H1 (cell line): ENCODE data around the gene RFX3.

Experiments
- CBX5 ChIP-seq: fragments of 300-800, 300-1000 bp; sonication (generic); IDR thresholded peaks from 2 replicates; pipeline ENCODE4 v1.7.1; 2016; ENCODE audit warnings: antibody characterized with exemption, low read length, low read depth
- POLR2A ChIP-seq, 2 experiments: IDR thresholded peaks; 1 replicate in 1 of 2; 2 replicates in 1 of 2; pipeline ENCODE4 v1.6.1; 2011; ENCODE audit warnings: low read depth in 2 of 2, low read length in 2 of 2, mild to moderate bottlenecking in 2 of 2; ENCODE audit errors: control extremely low read depth in 1 of 2
- TF ChIP-seq, protein P1 (sequence below), 3 experiments: IDR thresholded peaks; 1 replicate in 2 of 3; 2 replicates in 1 of 3; pipeline versions ENCODE4 v1.5.1 to v1.6.1; 2011; ENCODE audit warnings: low read length in 3 of 3, mild to moderate bottlenecking in 3 of 3, inconsistent platforms in 2 of 3, low read depth in 1 of 3, moderate library complexity in 1 of 3; ENCODE audit not compliant: insufficient read depth in 1 of 3; ENCODE audit errors: control extremely low read depth in 1 of 3
- TF ChIP-seq, protein P2 (sequence below): IDR thresholded peaks from 2 replicates; pipeline ENCODE4 v1.6.1; 2012; ENCODE audit warnings: inconsistent platforms
- TF ChIP-seq, protein P3 (sequence below): IDR thresholded peaks from 2 replicates; pipeline ENCODE4 v1.6.1; 2012; ENCODE audit warnings: inconsistent platforms

DNA sequence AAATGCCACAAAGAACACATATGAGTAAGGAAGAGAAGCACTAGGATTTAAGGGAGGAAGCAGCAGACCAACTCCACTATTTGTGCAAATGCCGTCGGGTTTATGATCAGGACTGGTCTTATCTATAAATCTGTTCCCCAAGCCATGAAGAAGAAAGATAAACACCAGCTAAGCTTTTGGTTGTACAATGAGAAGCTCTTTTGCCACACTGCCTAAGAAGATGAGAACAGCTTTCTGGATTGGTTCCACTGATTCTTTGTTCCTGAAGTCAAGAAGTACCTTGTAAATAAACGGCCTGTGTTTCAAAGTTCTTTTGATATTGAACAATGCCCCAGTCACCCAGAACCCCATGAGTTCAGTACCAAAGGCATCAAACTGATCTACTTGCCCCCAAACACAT is 93.9 kb downstream of the RFX3 start:
- TF ChIP-seq POLR2A (IDR thresholded peaks at IDR 0.05; ENCODE audit: control extremely low read depth in 1 of 2, low read depth in 2 of 2, low read length in 2 of 2) (no peak), CBX5 (no peak)
- TF ChIP-seq, protein P1, sequence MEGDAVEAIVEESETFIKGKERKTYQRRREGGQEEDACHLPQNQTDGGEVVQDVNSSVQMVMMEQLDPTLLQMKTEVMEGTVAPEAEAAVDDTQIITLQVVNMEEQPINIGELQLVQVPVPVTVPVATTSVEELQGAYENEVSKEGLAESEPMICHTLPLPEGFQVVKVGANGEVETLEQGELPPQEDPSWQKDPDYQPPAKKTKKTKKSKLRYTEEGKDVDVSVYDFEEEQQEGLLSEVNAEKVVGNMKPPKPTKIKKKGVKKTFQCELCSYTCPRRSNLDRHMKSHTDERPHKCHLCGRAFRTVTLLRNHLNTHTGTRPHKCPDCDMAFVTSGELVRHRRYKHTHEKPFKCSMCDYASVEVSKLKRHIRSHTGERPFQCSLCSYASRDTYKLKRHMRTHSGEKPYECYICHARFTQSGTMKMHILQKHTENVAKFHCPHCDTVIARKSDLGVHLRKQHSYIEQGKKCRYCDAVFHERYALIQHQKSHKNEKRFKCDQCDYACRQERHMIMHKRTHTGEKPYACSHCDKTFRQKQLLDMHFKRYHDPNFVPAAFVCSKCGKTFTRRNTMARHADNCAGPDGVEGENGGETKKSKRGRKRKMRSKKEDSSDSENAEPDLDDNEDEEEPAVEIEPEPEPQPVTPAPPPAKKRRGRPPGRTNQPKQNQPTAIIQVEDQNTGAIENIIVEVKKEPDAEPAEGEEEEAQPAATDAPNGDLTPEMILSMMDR (IDR thresholded peaks at IDR 0.05; ENCODE audit: control extremely low read depth in 1 of 3, insufficient read depth in 1 of 3, low read depth in 1 of 3, low read length in 3 of 3) = no peak
- TF ChIP-seq, protein P2, sequence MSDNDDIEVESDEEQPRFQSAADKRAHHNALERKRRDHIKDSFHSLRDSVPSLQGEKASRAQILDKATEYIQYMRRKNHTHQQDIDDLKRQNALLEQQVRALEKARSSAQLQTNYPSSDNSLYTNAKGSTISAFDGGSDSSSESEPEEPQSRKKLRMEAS = no peak
- TF ChIP-seq, protein P3, sequence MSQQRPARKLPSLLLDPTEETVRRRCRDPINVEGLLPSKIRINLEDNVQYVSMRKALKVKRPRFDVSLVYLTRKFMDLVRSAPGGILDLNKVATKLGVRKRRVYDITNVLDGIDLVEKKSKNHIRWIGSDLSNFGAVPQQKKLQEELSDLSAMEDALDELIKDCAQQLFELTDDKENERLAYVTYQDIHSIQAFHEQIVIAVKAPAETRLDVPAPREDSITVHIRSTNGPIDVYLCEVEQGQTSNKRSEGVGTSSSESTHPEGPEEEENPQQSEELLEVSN = no peak
